A549 (cell line): ENCODE data around the gene NFKBIZ. TPM values are rescaled to one million over a fixed set of nuclear protein-coding genes. Genes with fewer than 3 reads are reported as not detected.

ENCODE experiments used
- ATAC-seq, 2 experiments: fragments of 200-7000 bp in 1 of 2; fragments of >200 bp in 1 of 2; cut with Nextera tagmentation in 1 of 2; cut with Tn5 transposase in 1 of 2; 3 replicates each; pipeline versions ENCODE4 v1.8.0 to v1.9.1; 2018 to 2020; ENCODE audit warnings: mild to moderate bottlenecking in 1 of 2, moderate library complexity in 1 of 2
- CTCF ChIA-PET: fragments of 300-600 bp; sonication (Branson Sonifier 250); formaldehyde crosslinking; extraction: SDS; loops from one replicate; lab custom pipeline; 2021; ENCODE audit warnings: antibody characterized with exemption, inconsistent platforms; lab: Yijun Ruan, JAX
- POLR2A ChIA-PET: fragments of 350-600 bp; formaldehyde crosslinking; extraction: SDS; loops from one replicate; lab custom pipeline; 2021; ENCODE audit warnings: antibody characterized with exemption, inconsistent platforms; lab: Yijun Ruan, JAX
- DNase-seq, 2 experiments: peaks; one replicate each; pipeline versions ENCODE4 v3.0.0 to v3.0.0-alpha.2; 2011 to 2016; ENCODE audit warnings: low read depth in 1 of 2, low spot score in 1 of 2
- FAIRE-seq: peaks from 2 replicates; lab custom pipeline; 2011; peaks lifted over from hg19 to GRCh38; lab: Jason Lieb, UNC
- H3K27ac ChIP-seq, 2 experiments: fragments of >200 bp; sonication (Bioruptor Twin); formaldehyde crosslinking; 3 replicates each; pipeline ENCODE4 v1.5.1; 2016 to 2017
- H3K4me1 ChIP-seq: fragments of >200 bp; sonication (Bioruptor Twin); formaldehyde crosslinking; 3 replicates; pipeline ENCODE4 v1.6.1; 2016
- H3K4me2 ChIP-seq: fragments of >200 bp; sonication (Bioruptor Twin); formaldehyde crosslinking; 3 replicates; pipeline ENCODE4 v1.6.1; 2016
- H3K4me3 ChIP-seq: fragments of >200 bp; sonication (Bioruptor Twin); formaldehyde crosslinking; 3 replicates; pipeline ENCODE4 v1.5.1; 2016
- H3K9me3 ChIP-seq: fragments of >200 bp; sonication (Bioruptor Twin); formaldehyde crosslinking; 3 replicates; pipeline ENCODE4 v1.6.1; 2016
- ATOH8 ChIP-seq: fragments of 250-450 bp; sonication (Bioruptor Pico); IDR thresholded peaks from 2 replicates; pipeline ENCODE4 v1.5.0; 2020; ENCODE audit warnings: low read depth, mild to moderate bottlenecking, moderate library complexity
- CTCF ChIP-seq: fragments of >200 bp; sonication (Bioruptor Twin); formaldehyde crosslinking; IDR thresholded peaks from 3 replicates; pipeline ENCODE4 v1.5.1; 2016
- E2F6 ChIP-seq: IDR thresholded peaks from 2 replicates; pipeline ENCODE4 v1.6.1; 2012; ENCODE audit warnings: low read depth, borderline replicate concordance
- EHF ChIP-seq: fragments of 250-450 bp; sonication (Bioruptor Pico); IDR thresholded peaks from 2 replicates; pipeline ENCODE4 v1.5.0; 2020; ENCODE audit warnings: mild to moderate bottlenecking
- ESRRA ChIP-seq: fragments of 150-350 bp; IDR thresholded peaks from 2 replicates; pipeline ENCODE4 v1.6.1; 2014; ENCODE audit warnings: mild to moderate bottlenecking, low read length, borderline replicate concordance
- FOSB ChIP-seq: fragments of 250-450 bp; sonication (Bioruptor Pico); IDR thresholded peaks from 2 replicates; pipeline ENCODE4 v1.5.0; 2020; ENCODE audit warnings: mild to moderate bottlenecking, moderate library complexity
- FOSL2 ChIP-seq, 2 experiments: fragments of 450-650 bp in 1 of 2; fragments of >200 bp in 1 of 2; sonication (Bioruptor Twin) in 1 of 2; formaldehyde crosslinking; IDR thresholded peaks; 2 replicates each; pipeline versions ENCODE4 v1.5.0 to v1.6.1; 2016 to 2020; ENCODE audit warnings: mild to moderate bottlenecking in 1 of 2, moderate library complexity in 1 of 2
- FOXS1 ChIP-seq: fragments of 250-450 bp; sonication (Bioruptor Pico); IDR thresholded peaks from 2 replicates; pipeline ENCODE4 v1.5.0; 2020; ENCODE audit warnings: mild to moderate bottlenecking, moderate library complexity
- HES2 ChIP-seq: fragments of >200 bp; sonication (Bioruptor Twin); formaldehyde crosslinking; IDR thresholded peaks from 2 replicates; pipeline ENCODE4 v1.6.1; 2016
- HEYL ChIP-seq: fragments of 250-450 bp; sonication (Bioruptor Pico); IDR thresholded peaks from 2 replicates; pipeline ENCODE4 v1.8.0; 2021; ENCODE audit warnings: mild to moderate bottlenecking, moderate library complexity
- JUN ChIP-seq, 2 experiments: fragments of >200 bp; sonication (Bioruptor Twin); formaldehyde crosslinking; IDR thresholded peaks; 2 replicates in 1 of 2; 3 replicates in 1 of 2; pipeline ENCODE4 v1.6.1; 2016 to 2017
- KDM1A ChIP-seq: fragments of 200-600 bp; sonication (generic); IDR thresholded peaks from 2 replicates; pipeline ENCODE4 v1.6.1; 2016; ENCODE audit warnings: low read depth, mild to moderate bottlenecking
- KDM5A ChIP-seq: fragments of 200-600 bp; sonication (generic); IDR thresholded peaks from 2 replicates; pipeline ENCODE4 v1.6.1; 2016; ENCODE audit warnings: antibody characterized with exemption, mild to moderate bottlenecking
- MAZ ChIP-seq: fragments of 150-350 bp; IDR thresholded peaks from 2 replicates; pipeline ENCODE4 v1.6.1; 2014; ENCODE audit warnings: antibody characterized with exemption, low read depth, low read length, borderline replicate concordance
- NPAS2 ChIP-seq: fragments of 250-450 bp; sonication (Bioruptor Pico); IDR thresholded peaks from 2 replicates; pipeline ENCODE4 v1.8.0; 2022; ENCODE audit warnings: mild to moderate bottlenecking, moderate library complexity, borderline replicate concordance
- NR3C1 ChIP-seq: fragments of >200 bp; sonication (Bioruptor Twin); formaldehyde crosslinking; IDR thresholded peaks from 3 replicates; pipeline ENCODE4 v1.6.1; 2017
- PBX3 ChIP-seq: IDR thresholded peaks from 2 replicates; pipeline ENCODE4 v1.6.1; 2012
- PHF8 ChIP-seq: fragments of 200-600 bp; sonication (generic); IDR thresholded peaks from 2 replicates; pipeline ENCODE4 v1.6.1; 2016; ENCODE audit warnings: low read depth, mild to moderate bottlenecking, antibody characterized with exemption, moderate library complexity, borderline replicate concordance
- RCOR1 ChIP-seq: fragments of 150-350 bp; IDR thresholded peaks from 2 replicates; pipeline ENCODE4 v1.6.1; 2014; ENCODE audit warnings: antibody characterized with exemption, low read length, low read depth
- REST ChIP-seq: fragments of 200-600 bp; sonication (generic); IDR thresholded peaks from 2 replicates; pipeline ENCODE4 v1.6.1; 2016; ENCODE audit warnings: antibody characterized with exemption, mild to moderate bottlenecking, moderate library complexity
- RFX5 ChIP-seq: fragments of 450-650 bp; IDR thresholded peaks from 2 replicates; pipeline ENCODE4 v1.7.1; 2014; ENCODE audit warnings: antibody characterized with exemption, mild to moderate bottlenecking, moderate library complexity
- RNF2 ChIP-seq: fragments of 200-600 bp; sonication (generic); IDR thresholded peaks from 2 replicates; pipeline ENCODE4 v1.6.1; 2016; ENCODE audit warnings: low read depth, mild to moderate bottlenecking, antibody characterized with exemption, moderate library complexity, borderline replicate concordance
- SMC3 ChIP-seq: fragments of >200 bp; sonication (Bioruptor Twin); formaldehyde crosslinking; IDR thresholded peaks from 3 replicates; pipeline ENCODE4 v1.6.1; 2018; ENCODE audit warnings: inconsistent platforms
- SREBF2 ChIP-seq: fragments of 450-650 bp; IDR thresholded peaks from 2 replicates; pipeline ENCODE4 v1.6.1; 2014; ENCODE audit warnings: mild to moderate bottlenecking, moderate library complexity
- TFCP2L1 ChIP-seq: fragments of 250-450 bp; sonication (Bioruptor Pico); IDR thresholded peaks from 2 replicates; pipeline ENCODE4 v1.5.0; 2021; ENCODE audit warnings: mild to moderate bottlenecking
- ZNF302 ChIP-seq: fragments of 250-450 bp; sonication (Bioruptor Pico); IDR thresholded peaks from 2 replicates; pipeline ENCODE4 v1.9.0; 2021; ENCODE audit warnings: inconsistent platforms, mild to moderate bottlenecking, moderate library complexity
- WGBS: methylation state at CpG from one replicate; pipeline ENCODE4 v1.1.6; 2017; ENCODE audit errors: missing lambda C conversion rate; 5-methylcytosine and 5-hydroxymethylcytosine counted together
- polyA plus RNA-seq, 4 experiments: library from polyadenylated mRNA; depleted of rRNA in 3 of 4; stranded (reverse); fragments of >200 nt; fragmentation: RNase III in 1 of 4; extraction: RNeasy Plus Mini Kit Qiagen cat#74134 plus additional on column Dnase treatment in 1 of 4; gene quantifications; 2 replicates in 3 of 4; 3 replicates in 1 of 4; pipeline ENCODE4 v1.2.3, GENCODE V29; 2011 to 2017

The NFKBIZ gene
- polyA plus RNA-seq, 2 of the 4 experiments (the other 2 are of a cell fraction): 19.8 to 36.1 TPM

- ATAC-seq (no peak), DNase-seq (no peak), FAIRE-seq (no peak)
- ChIA-PET POLR2A (no interaction called here), CTCF (interaction anchor here (0.7 to 13.6 kb wide), 12 partner anchors 8 to 425 kb away, joined by 3 to 118 read pairs (median 8); no protein-coding TSS in a partner anchor)
- WGBS: 83% methylated on average over 3 of the region's 3 CpGs
- Histone ChIP-seq H3K4me2 (no peak overlapping the region), H3K4me3 (no peak overlapping the region), H3K4me1 (0 out of 3 replicates have a peak, but pooled peaks cover under 1% of the 10 kb centered on the region), H3K9me3 (no peaks in the 10 kb centered on the region), H3K27ac (no peak overlapping the region)
- TF ChIP-seq ZNF302 (CRISPR knock-in tag): no peak
- TF ChIP-seq SMC3: no peak
- no peak for TF ChIP-seq RFX5
- no peak for TF ChIP-seq PHF8
- no peak for TF ChIP-seq E2F6
- no peak for TF ChIP-seq RCOR1
- TF ChIP-seq PBX3: no peak
- no peak for TF ChIP-seq FOXS1 (CRISPR knock-in tag)
- no peak for TF ChIP-seq REST
- no peak for TF ChIP-seq HES2
- no peak for TF ChIP-seq NPAS2 (CRISPR knock-in tag)
- TF ChIP-seq TFCP2L1 (CRISPR knock-in tag): no peak
- no peak for TF ChIP-seq MAZ
- TF ChIP-seq CTCF: no peak
- TF ChIP-seq EHF (CRISPR knock-in tag): no peak
- TF ChIP-seq RNF2: no peak
These were observed 45.4 kb upstream of the NFKBIZ start for GRCh38 chr3:101803939-101804338.

GRCh38 chr3:101806491-101806890 lies 42.8 kb upstream of the NFKBIZ start:
- ATAC-seq: no peak
- POLR2A ChIA-PET: no interaction called here
- DNase-seq: no peak
- CTCF ChIA-PET: interaction anchor here (8.9 to 13.6 kb wide), 2 partner anchors 417 to 423 kb away, joined by 118 to 186 read pairs; no protein-coding TSS in a partner anchor
- FAIRE-seq: no peak
- WGBS: 100% methylated on average over 1 of the region's 1 CpG
- H3K9me3 ChIP-seq: no peaks in the 10 kb centered on the region
- no peak overlapping the region for H3K4me3 ChIP-seq
- no peak overlapping the region for H3K27ac ChIP-seq
- peaks cover 10% of the 10 kb centered on the region for H3K4me1 ChIP-seq
- H3K4me2 ChIP-seq: no peak overlapping the region
- TF ChIP-seq JUN (IDR thresholded peaks at IDR 0.05) (no peak), FOSB (CRISPR knock-in tag) (no peak), PHF8 (no peak), MAZ (no peak), SREBF2 (no peak), HEYL (no peak), TFCP2L1 (CRISPR knock-in tag) (no peak), KDM5A (no peak), ESRRA (no peak), ATOH8 (CRISPR knock-in tag) (no peak), FOXS1 (CRISPR knock-in tag) (no peak), KDM1A (no peak), RCOR1 (no peak), CTCF (no peak), NR3C1 (no peak), FOSL2 (IDR thresholded peaks at IDR 0.05) (no peak), FOSL2 (CRISPR knock-in tag; IDR thresholded peaks at IDR 0.05) (no peak)
